ENCODE data around the gene IL23A. TPM values are rescaled to one million over a fixed set of nuclear protein-coding genes. Genes with fewer than 3 reads are reported as not detected.

Gene IL23A
- total RNA-seq, 1 experiment from 2014 or later: 17.5 TPM

- ChIA-PET POLR2A (ENCODE audit: unreplicated experiment) (no interaction called here), CTCF (interaction anchor here (1.1 kb wide), 1 partner anchor 86 kb away, joined by 4 read pairs; no protein-coding TSS in a partner anchor)
- peaks cover 10% of the 10 kb centered on the region for H3K4me1 ChIP-seq (ENCODE audit: insufficient read depth, low read length)
- intact Hi-C loops (cut with micrococcal nuclease): loop anchor here (1.0 kb wide), 1 partner anchor 86 kb away; no protein-coding TSS in a partner anchor
- no TSS peak for BruUV-seq (replicated peaks)
- no peak overlapping the region for H3K27ac ChIP-seq (ENCODE audit: low read length)
- TF ChIP-seq CTCF (conservative IDR thresholded peaks at IDR 0.05; ENCODE audit: low read depth, low read length) (no peak), EZH2phosphoT487 (IDR thresholded peaks at IDR 0.05; ENCODE audit: borderline replicate concordance, low read length) (no peak), EZH2 (IDR thresholded peaks at IDR 0.05; ENCODE audit: low read length, unreplicated experiment) (no peak)
- H4K20me1 ChIP-seq (ENCODE audit: low read length): no peaks in the 10 kb centered on the region
- no peaks in the 10 kb centered on the region for H3K36me3 ChIP-seq (ENCODE audit: low read depth, low read length)
- H3K4me2 ChIP-seq (ENCODE audit: low read length): no peak overlapping the region
- no peaks in the 10 kb centered on the region for H3K79me2 ChIP-seq (ENCODE audit: low read length)
- H3K9ac ChIP-seq (ENCODE audit: low read length): no peak overlapping the region
- no peaks in the 10 kb centered on the region for H3F3A ChIP-seq (ENCODE audit: low read length, unreplicated experiment)
- H3K9me3 ChIP-seq (ENCODE audit: low read length): no peaks in the 10 kb centered on the region
- H3K4me3 ChIP-seq (ENCODE audit: low read length): no peak overlapping the region
- H3K27me3 ChIP-seq (ENCODE audit: low read length): no peaks in the 10 kb centered on the region
- no peak for ATAC-seq
- H2AFZ ChIP-seq (ENCODE audit: low read length): peak overlapping the region; percentile 68
- H3K9me2 ChIP-seq (replicated peaks; ENCODE audit: low read length): no peaks in the 10 kb centered on the region
- DNase-seq: no peak
Measured at GRCh38 chr12:56377989-56378316, 39.3 kb downstream of the IL23A start.

- TF ChIP-seq EZH2phosphoT487 (IDR thresholded peaks at IDR 0.05; ENCODE audit: borderline replicate concordance, low read length) (no peak), EZH2 (IDR thresholded peaks at IDR 0.05; ENCODE audit: low read length, unreplicated experiment) (no peak), CTCF (conservative IDR thresholded peaks at IDR 0.05; ENCODE audit: low read depth, low read length) (no peak)
- ChIA-PET POLR2A (ENCODE audit: unreplicated experiment) (interaction anchor here (0.6 kb wide), 1 partner anchor 46 kb away, joined by 3 read pairs; no protein-coding TSS in a partner anchor), CTCF (no interaction called here)
- H3K9ac ChIP-seq (ENCODE audit: low read length): no peak overlapping the region
- intact Hi-C loops (cut with micrococcal nuclease): no loop called here
- H3K79me2 ChIP-seq (ENCODE audit: low read length): no peaks in the 10 kb centered on the region
- H3K4me3 ChIP-seq (ENCODE audit: low read length): no peak overlapping the region
- no peak overlapping the region for H2AFZ ChIP-seq (ENCODE audit: low read length)
- H3K4me2 ChIP-seq (ENCODE audit: low read length): no peak overlapping the region
- H3K9me3 ChIP-seq (ENCODE audit: low read length): no peaks in the 10 kb centered on the region
- no peaks in the 10 kb centered on the region for H3F3A ChIP-seq (ENCODE audit: low read length, unreplicated experiment)
- peaks cover 1% of the 10 kb centered on the region for H3K4me1 ChIP-seq (ENCODE audit: insufficient read depth, low read length)
- no peaks in the 10 kb centered on the region for H3K27me3 ChIP-seq (ENCODE audit: low read length)
- no peaks in the 10 kb centered on the region for H4K20me1 ChIP-seq (ENCODE audit: low read length)
- BruUV-seq (replicated peaks): no TSS peak
- DNase-seq (no peak), ATAC-seq (no peak)
- H3K27ac ChIP-seq (ENCODE audit: low read length): no peak overlapping the region
- H3K9me2 ChIP-seq (replicated peaks; ENCODE audit: low read length): no peaks in the 10 kb centered on the region
- H3K36me3 ChIP-seq (ENCODE audit: low read depth, low read length): no peaks in the 10 kb centered on the region
Measured at GRCh38 chr12:56382611-56383010, 43.9 kb downstream of the IL23A start.

DNA sequence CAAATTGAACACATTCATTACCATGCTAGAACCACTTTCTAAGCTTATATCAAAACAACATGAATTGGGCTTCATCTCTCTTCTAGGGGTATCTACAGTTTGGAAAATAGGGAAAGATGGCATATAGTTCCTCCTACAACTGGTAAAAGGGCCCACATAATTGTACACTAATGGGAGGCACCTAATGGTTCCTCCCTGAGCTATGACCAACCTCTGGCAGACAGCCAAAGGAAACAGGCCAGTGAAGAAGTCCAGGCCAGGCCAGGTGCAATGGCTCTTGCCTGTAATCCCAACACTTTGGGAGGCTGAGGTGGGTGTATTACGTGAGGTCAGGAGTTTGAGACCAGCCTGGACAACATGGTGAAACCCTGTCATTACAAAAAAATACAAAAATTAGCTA is 47.2 kb downstream of the IL23A start:
- intact Hi-C loops (cut with micrococcal nuclease): no loop called here
- no peak overlapping the region for H3K27ac ChIP-seq (ENCODE audit: low read length)
- no peaks in the 10 kb centered on the region for H3K79me2 ChIP-seq (ENCODE audit: low read length)
- H3K9me2 ChIP-seq (replicated peaks; ENCODE audit: low read length): no peaks in the 10 kb centered on the region
- H3K36me3 ChIP-seq (ENCODE audit: low read depth, low read length): no peaks in the 10 kb centered on the region
- ChIA-PET CTCF (no interaction called here), POLR2A (ENCODE audit: unreplicated experiment) (no interaction called here)
- H3K4me3 ChIP-seq (ENCODE audit: low read length): no peak overlapping the region
- H2AFZ ChIP-seq (ENCODE audit: low read length): no peak overlapping the region
- no peaks in the 10 kb centered on the region for H3K27me3 ChIP-seq (ENCODE audit: low read length)
- ATAC-seq: no peak
- H3K9ac ChIP-seq (ENCODE audit: low read length): no peak overlapping the region
- H4K20me1 ChIP-seq (ENCODE audit: low read length): no peaks in the 10 kb centered on the region
- DNase-seq: peak; percentile 37
- no peaks in the 10 kb centered on the region for H3F3A ChIP-seq (ENCODE audit: low read length, unreplicated experiment)
- BruUV-seq (replicated peaks): no TSS peak
- TF ChIP-seq EZH2phosphoT487 (IDR thresholded peaks at IDR 0.05; ENCODE audit: borderline replicate concordance, low read length) (no peak), CTCF (conservative IDR thresholded peaks at IDR 0.05; ENCODE audit: low read depth, low read length) (no peak), EZH2 (IDR thresholded peaks at IDR 0.05; ENCODE audit: low read length, unreplicated experiment) (no peak)
- no peak overlapping the region for H3K4me2 ChIP-seq (ENCODE audit: low read length)
- H3K9me3 ChIP-seq (ENCODE audit: low read length): no peaks in the 10 kb centered on the region
- H3K4me1 ChIP-seq (ENCODE audit: insufficient read depth, low read length): no peaks in the 10 kb centered on the region

Data from PC-3 (cell line).